HL-60 (cell line): ENCODE results near the gene IRAG1.

ENCODE experiments used
- CTCF ChIP-seq: IDR thresholded peaks from one replicate; pipeline ENCODE4 v1.5.1; 2011; ENCODE audit warnings: low read length, control low read depth, inconsistent platforms; ENCODE audit not compliant: insufficient read depth
- GABPA ChIP-seq: IDR thresholded peaks from 2 replicates; pipeline ENCODE4 v1.6.1; 2012; ENCODE audit warnings: low read depth
- POLR2AphosphoS5 ChIP-seq: IDR thresholded peaks from 2 replicates; pipeline ENCODE4 v1.6.1; 2012; ENCODE audit warnings: low read depth
- SPI1 ChIP-seq: IDR thresholded peaks from 2 replicates; pipeline ENCODE4 v1.6.1; 2012; ENCODE audit warnings: low read depth, mild to moderate bottlenecking, borderline replicate concordance

DNA sequence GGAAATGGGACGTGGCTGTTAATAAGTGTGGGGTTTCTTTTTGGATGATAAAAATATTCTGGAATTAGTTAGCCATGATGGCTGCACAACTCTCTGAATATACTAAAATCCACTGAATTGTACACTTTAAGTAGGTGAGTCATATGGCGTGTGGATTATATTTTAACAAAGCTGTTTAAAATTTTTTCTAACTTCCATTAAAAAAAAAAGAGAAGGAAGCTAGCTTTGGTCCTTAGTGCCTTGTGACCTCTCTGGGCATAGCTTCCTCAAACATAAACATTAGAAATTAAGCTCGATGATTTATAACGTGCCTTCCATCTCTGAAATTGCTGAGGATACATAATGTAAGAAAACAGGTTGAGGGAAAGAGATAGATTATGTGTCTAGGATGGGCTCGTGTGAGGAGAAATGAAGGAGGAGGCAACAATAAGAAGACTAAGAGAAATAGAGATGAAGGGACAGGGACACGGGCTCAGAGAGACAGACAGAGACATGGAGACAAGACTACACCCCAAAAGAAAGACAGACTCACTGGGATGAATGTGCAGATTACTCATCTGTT lies 20.0 kb downstream of the IRAG1 start:
- TF ChIP-seq POLR2AphosphoS5 (no peak), CTCF (no peak), SPI1 (no peak), GABPA (no peak)
